ENCODE measurements around the gene PIP5K1B. TPM values are rescaled to one million over a fixed set of nuclear protein-coding genes. Genes with fewer than 3 reads are reported as not detected.

Gene PIP5K1B
- total RNA-seq, 1 donor from 2014 or later = not detected

DNA sequence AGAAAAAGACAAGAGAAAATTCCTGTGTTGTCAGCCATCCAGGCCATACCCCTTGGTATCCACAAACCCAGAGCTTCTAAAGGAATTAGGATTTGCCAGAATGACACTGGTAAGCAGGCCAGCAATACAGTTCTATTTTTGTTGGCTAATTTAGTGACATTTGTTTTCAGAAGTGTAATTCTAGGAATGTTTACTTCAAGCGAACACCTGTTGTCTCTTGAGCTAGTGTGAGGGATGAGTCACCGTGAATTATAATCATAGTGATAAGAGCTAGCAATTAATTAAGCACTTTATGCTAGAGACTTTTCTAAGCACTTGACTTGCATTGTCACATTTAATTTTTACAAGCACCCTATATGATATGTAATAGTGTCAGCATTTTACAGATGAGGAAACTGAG lies 209.7 kb downstream of the PIP5K1B start:
- DNase-seq = no peak

DNA sequence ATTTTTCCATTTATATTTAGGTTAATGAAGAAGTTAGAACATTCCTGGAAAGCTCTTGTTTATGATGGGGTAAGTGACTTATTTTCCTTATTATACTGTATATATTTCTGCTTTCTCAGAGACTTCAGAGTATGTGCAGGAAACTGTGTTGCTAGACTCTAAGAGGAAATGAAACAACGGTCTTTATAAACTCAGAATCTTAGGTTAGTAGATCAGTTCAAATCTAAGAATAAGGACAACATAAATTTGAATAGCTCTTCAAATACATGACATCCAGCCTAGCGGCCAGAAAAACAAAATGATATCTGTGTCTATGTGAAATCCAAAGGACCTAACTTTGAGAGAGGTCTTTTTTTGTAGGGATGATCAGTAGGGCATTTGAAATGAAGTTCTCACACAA lies 214.6 kb downstream of the PIP5K1B start:
- no peak for DNase-seq

DNA sequence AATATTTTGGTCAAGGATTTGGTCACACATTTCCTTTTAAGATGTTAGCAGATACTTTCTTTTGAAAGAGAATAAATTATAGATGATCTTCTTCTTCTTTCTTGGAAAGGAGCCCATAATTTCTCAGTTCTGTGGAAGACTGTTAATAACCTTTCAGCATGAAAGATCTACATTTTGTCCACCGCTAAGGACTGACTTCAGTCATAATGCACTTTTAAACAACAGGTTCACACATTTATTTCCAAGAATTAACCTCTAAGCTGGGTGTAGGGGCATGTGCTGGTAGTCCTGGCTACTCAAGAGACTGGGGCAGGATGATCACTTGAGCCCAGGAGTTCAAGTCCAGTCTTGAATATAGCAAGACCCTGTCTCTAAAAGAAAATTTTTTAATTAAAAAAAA lies 215.9 kb downstream of the PIP5K1B start:
- no peak for DNase-seq

DNA sequence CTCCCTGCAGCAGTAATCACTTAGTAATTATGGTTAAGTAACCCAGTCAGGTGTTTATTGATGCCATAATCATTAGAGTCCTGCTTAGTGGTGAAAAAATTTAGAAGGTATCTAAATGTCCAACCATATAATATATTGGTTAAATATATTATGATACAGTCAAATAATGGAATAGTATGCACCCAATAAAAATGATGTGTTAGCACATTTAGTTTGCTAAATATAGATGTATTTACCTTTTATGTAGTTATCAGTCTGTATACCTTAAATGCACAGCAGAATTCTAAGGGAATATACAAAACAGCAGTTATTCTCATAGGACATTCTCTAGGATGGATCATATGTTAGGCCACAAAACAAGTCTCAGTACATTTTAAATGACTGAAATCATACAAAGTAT lies 218.4 kb downstream of the PIP5K1B start:
- no peak for DNase-seq

DNA sequence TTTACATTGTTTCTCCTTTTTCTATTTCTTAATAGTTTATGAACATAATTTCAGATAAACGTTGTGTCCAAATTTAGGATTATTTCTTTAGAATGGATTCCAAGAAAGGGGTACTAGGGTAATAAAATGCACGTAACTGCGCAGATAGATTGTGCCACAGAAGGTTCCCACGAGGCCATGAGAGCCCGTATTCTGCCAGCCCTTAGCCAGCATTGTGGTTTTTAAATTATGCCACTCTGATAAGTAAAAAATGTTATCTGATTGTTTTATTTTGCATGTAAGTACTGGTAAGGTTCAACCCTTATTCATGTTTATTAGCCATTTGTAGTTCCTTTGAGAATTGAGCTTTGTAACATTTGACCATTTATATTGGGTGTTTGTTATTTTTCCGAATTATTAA lies 220.1 kb downstream of the PIP5K1B start:
- no peak for DNase-seq

DNA sequence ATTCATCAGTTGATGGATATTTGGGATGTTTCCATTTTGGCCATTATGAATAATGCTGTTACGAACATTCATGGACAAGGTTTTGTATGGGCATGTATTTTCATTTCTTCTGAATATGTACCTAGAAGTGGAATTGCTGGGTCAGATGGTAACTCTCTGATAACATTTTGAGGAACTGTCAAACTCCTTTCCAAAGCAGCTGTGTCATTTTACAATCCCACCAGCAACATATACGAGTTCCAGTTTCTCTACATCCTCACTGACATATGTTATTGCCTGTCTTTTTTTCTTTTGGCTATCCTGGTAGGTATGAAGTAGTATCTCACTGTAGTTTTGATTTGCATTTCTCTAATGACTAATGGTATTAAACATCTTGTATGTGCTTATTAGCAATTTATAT lies 222.1 kb downstream of the PIP5K1B start:
- no peak for DNase-seq

GRCh38 chr9:68931821-68932220 lies 226.8 kb downstream of the PIP5K1B start:
- no peak for DNase-seq

GRCh38 chr9:68932458-68932857 lies 227.4 kb downstream of the PIP5K1B start:
- DNase-seq = no peak

DNA sequence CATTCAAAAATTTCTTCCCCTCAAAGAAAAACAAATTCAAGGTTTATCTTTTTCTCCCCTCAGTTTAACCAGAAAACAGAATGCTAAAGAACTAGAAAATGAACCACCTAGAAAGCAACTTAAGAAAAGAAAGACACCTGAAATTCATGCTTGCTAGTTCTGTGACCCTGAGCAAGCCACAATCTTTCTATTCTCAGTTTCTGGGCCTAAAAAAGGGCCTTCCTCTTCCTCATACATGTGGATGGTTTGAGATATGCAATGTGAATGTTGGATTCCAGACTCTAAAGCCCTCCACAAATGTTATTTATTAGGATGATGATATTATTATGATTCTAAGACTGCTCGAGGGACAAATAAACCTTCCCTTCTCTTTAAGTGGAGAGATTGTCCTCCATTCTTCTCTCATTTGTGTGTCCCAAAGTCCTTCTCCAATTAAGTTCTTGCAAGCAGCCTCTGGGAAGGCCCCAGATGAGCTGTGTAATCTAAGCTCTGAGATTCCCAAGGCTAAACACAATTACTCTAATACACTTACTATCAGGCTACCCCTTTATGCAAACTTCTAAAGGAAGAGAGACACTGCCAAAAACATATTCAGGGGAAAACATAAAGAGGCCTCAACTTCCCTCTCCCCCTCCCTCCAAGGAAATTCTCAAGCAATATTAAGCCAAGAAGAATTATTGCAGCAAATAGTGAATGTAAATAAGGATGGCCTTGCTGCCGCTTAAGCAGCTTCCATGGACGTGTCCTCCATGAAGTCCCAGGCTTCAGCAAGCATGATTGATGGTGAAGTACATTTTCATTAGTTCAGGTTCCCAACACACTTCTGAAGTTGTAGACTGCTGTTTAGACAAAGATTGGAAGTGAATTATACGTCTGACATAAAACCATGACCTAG lies 228.6 kb downstream of the PIP5K1B start:
- DNase-seq = no peak

DNA sequence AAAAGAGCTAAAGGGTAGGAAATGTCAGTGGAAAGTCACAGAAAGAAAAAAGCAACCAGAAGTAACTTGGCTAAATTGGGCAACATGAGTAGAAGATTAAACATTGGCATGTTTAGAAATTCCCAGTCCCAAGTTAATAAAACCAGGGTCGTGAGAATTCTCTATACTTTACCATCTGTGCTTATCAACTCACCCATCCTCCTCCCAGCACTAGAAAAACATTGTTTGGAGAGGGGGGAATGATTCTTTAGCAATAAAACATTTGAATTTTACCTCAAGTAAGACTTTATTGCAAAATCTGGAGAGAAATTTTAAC lies 229.2 kb downstream of the PIP5K1B start:
- no peak for DNase-seq

- DNase-seq = no peak
These were observed 235.5 kb downstream of the PIP5K1B start for GRCh38 chr9:68940573-68940972.

GRCh38 chr9:68941780-68942459 lies 236.9 kb downstream of the PIP5K1B start:
- no peak for DNase-seq

DNA sequence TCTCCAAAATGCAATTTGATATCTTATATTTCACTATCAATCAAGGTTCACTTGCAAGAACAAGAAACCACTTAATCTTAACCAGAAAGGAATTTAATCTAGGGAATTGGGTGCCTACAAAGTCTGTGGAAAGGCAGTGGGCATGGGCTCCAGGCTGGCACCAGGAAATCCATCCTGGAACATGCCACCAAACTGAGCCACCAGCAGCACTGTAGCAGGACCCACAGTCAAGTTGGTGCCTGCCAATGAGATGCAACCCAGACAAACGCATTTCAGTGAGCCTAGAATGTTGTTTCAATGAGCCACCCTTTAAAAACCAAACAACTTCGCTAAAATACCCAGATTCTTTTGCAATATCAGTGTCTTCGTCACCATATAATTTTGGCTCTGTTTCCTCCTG lies 237.8 kb downstream of the PIP5K1B start:
- no peak for DNase-seq

GRCh38 chr9:68947015-68947414 lies 242.0 kb downstream of the PIP5K1B start:
- no peak for DNase-seq

GRCh38 chr9:68947842-68948569 lies 243.0 kb downstream of the PIP5K1B start:
- DNase-seq = no peak

DNA sequence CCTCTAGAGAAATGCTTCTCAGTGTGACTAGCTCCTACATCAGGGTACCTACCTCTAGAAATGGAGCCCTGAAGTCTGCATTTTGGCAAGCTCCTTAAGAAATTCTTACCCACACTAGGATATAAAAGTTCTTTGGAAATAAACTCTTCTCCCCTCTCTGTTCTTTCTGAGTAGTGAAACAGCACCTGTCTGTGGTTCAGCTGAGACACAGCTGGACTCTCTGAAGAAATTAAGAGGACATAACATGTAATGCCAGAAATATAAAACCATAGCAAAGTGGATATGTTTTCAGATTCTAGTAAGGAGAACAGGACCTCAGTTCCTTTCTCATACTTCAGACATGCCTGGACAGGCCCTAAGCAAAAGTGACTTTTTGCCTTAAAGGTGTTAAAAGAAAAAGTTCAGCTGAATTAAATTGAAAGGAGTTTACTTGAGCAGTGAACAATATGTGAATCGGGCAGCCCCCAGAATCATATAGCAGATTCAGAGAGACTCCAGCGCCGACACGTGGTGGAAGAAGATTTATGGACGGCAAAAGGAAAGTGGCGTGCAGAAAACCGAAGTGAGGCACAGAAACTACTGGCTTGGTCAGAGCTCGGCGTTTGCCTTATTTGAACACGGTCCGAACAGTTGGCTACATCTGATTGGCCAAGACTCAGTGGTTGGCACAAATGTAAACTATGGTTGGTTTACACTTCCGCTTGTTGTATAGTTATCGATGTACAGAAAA lies 244.4 kb downstream of the PIP5K1B start:
- DNase-seq = peak; percentile 20

GRCh38 chr9:68950188-68950587 lies 245.1 kb downstream of the PIP5K1B start:
- DNase-seq = no peak

GRCh38 chr9:68950689-68951088 lies 245.6 kb downstream of the PIP5K1B start:
- no peak for DNase-seq

DNA sequence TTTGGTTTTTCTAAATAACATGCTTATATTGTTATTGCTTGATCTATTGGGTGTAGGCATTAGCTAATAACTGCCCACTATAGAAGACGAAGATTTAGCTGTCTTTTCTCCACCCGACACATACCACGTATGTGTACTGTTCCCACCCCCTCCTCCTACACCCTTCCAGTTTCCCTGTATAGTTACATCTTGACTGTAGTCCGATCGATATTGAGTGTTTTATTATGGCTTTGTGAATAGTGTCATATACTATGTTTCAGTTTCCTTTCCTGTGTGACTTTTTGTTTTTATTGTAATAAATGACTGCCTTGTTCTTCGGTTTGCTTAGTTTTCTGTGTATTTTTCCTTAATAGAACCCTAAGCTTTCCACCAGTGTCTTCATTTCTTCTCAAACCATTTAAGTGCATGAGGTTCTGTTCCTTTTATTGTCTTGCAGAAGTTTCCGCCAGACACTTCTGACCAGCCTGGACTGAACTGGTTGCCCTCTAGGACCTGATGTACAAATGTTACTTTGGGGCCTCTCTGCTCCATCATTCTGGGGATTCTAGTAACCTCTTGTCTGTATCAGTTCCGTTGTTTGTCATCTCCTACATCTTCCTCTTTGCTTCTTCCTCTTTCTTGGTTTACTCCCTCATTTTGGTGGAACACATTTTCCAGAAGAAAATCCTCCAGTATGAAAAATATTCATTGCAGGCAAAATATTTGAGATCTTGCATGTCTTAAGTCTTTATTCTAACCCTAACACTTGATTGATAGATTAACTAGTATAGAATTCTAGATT lies 247.0 kb downstream of the PIP5K1B start:
- no peak for DNase-seq

DNA sequence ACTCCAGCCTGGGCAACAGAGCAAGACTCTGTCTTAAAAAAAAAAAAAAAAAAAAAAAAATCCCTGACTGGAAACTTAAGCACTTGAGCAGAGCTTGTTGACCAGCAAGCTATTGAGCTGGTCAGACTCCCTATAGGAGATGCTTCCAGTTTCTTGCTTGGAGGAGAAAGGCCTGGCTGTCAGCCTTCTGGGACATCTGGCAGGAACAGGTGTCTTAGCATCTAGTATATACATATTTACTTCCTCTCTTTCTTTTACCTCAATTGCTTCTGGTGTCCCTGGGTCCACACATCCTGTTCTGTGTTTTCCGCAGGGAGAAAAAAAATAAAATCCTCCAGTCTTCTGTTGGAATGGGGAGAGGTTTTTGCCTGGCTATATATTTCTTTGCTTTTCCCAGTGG lies 248.7 kb downstream of the PIP5K1B start:
- DNase-seq = no peak

DNA sequence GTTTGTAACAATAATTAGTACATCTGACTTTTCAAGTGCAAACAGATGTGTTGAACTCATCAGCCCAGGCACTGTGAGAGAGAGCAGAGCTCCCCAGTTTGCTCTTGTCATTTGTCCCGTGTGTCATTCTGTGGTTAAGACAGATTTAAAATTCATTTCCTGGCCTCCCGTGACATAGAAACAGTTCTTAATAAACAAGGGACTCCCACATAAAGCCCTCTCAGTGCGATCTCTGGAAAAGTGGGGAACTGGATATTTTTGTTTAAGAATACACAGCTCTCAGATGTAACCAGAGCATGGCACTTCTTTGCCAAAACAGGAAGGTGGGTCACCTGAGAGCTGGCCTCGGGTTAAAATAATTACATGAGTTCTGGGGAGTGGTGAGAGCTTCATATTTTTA lies 250.3 kb downstream of the PIP5K1B start:
- DNase-seq = no peak

DNA sequence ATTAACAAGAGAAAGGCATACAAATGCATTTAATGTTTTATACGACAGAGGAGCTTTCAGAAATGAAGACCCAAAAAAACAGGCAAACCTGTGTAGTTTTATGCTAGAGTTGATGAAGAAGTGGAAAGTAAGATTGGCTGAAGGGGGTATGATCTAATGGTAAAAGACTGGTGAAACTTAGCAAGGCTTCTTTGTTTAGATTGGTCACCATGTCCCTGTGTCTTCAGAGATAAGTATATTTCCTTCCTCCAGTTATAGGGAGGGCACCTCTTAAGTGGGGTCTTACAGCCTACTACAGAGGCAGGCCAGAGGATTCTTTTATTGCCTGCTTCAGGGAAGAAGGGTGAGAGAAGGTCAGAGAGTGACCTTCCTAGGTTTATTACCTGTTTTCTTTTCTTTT lies 252.4 kb downstream of the PIP5K1B start:
- no peak for DNase-seq
